K562 (cell line): Measurements from ENCODE around the gene PAFAH2. TPM values are rescaled to one million over a fixed set of nuclear protein-coding genes. Genes with fewer than 3 reads are reported as not detected.

Experiments used
- FOS ChIP-seq: IDR thresholded peaks from 3 replicates; pipeline ENCODE4 v1.6.1; 2011; ENCODE audit not compliant: insufficient read length; ENCODE audit errors: extremely low read depth
- KHSRP ChIP-seq: fragments of 450-650 bp; IDR thresholded peaks from 2 replicates; pipeline ENCODE4 v1.6.1; 2017
- KLF1 ChIP-seq: fragments of 450-650 bp; IDR thresholded peaks from 2 replicates; pipeline ENCODE4 v1.6.1; 2016; ENCODE audit warnings: missing genetic modification characterization, missing compliant biosample characterization
- OTX1 ChIP-seq: fragments of 450-650 bp; formaldehyde crosslinking; IDR thresholded peaks from 2 replicates; pipeline ENCODE4 v1.4.0; 2022; ENCODE audit warnings: mild to moderate bottlenecking
- PCBP1 ChIP-seq: fragments of 200-400 bp; formaldehyde crosslinking; IDR thresholded peaks from 2 replicates; pipeline ENCODE4 v1.6.1; 2018; ENCODE audit warnings: mild to moderate bottlenecking, low read depth, low read length; ENCODE audit not compliant: poor library complexity, severe bottlenecking
- POLR2AphosphoS2 ChIP-seq: IDR thresholded peaks from 2 replicates; pipeline ENCODE4 v1.6.1; 2012; ENCODE audit warnings: low read length, improper control_type of control experiment
- SMC3 ChIP-seq: conservative IDR thresholded peaks from 2 replicates; pipeline ENCODE4 v1.6.1; 2011; ENCODE audit warnings: low read depth, low read length, improper control_type of control experiment; ENCODE audit not compliant: insufficient read depth
- ZC3H8 ChIP-seq: fragments of 450-650 bp; IDR thresholded peaks from 2 replicates; pipeline ENCODE4 v1.6.1; 2017
- ZNF311 ChIP-seq: fragments of 250-450 bp; sonication (Bioruptor Pico); IDR thresholded peaks from 2 replicates; pipeline ENCODE4 v1.4.0; 2020; ENCODE audit warnings: mild to moderate bottlenecking, moderate library complexity
- ZNF431 ChIP-seq: sonication (generic); formaldehyde crosslinking; IDR thresholded peaks from 2 replicates; pipeline ENCODE4 v1.8.0; 2022; ENCODE audit warnings: mild to moderate bottlenecking, missing genetic modification reagents
- ZNF57 ChIP-seq: fragments of 450-650 bp; formaldehyde crosslinking; IDR thresholded peaks from 2 replicates; pipeline ENCODE4 v1.4.0; 2020; ENCODE audit warnings: mild to moderate bottlenecking, moderate library complexity
- ZNF668 ChIP-seq: fragments of 250-450 bp; sonication (Bioruptor Pico); IDR thresholded peaks from 2 replicates; pipeline ENCODE4 v1.8.0; 2022; ENCODE audit warnings: mild to moderate bottlenecking, inconsistent platforms
- polyA plus RNA-seq, 8 experiments: library from polyadenylated mRNA; depleted of rRNA in 4 of 8; stranded (reverse) in 5 of 8; unstranded in 3 of 8; fragments of >200 nt; fragmentation: Nextera tagmentation in 2 of 8; fragmentation: Illumina TruSeq in 1 of 8; extraction: Ambion mirVana in 2 of 8; extraction: Trizol in 1 of 8; gene quantifications; 2 replicates each; pipeline versions ENCODE4 v1.2.1 to v1.2.3, GENCODE V29; 2011 to 2014; ENCODE audit warnings: inconsistent platforms in 1 of 8, missing spikeins in 1 of 8
- total RNA-seq, 7 experiments: library from RNA; depleted of rRNA in 6 of 7; stranded (reverse); fragments of >200 nt in 6 of 7; fragmentation: Illumina TruSeq in 2 of 7; extraction: Trizol in 2 of 7; gene quantifications; 2 replicates each; pipeline versions ENCODE4 v1.2.1 to v1.2.3, GENCODE V29; 2011 to 2021; ENCODE audit warnings: low replicate concordance in 1 of 7
- TF ChIP-seq, protein P1 (sequence below): sonication (generic); formaldehyde crosslinking; IDR thresholded peaks from 2 replicates; pipeline ENCODE4 v1.8.1; 2023; ENCODE audit warnings: mild to moderate bottlenecking, missing genetic modification reagents
- TF ChIP-seq, protein P2 (sequence below): sonication (generic); formaldehyde crosslinking; IDR thresholded peaks from 2 replicates; pipeline ENCODE4 v1.8.1; 2023; ENCODE audit warnings: mild to moderate bottlenecking, missing genetic modification reagents
- TF ChIP-seq, protein P3 (sequence below): fragments of 250-450 bp; sonication (Bioruptor Pico); IDR thresholded peaks from 2 replicates; pipeline ENCODE4 v1.8.0; 2022; ENCODE audit warnings: inconsistent platforms, mild to moderate bottlenecking, moderate library complexity, borderline replicate concordance
- TF ChIP-seq, protein P4 (sequence below): fragments of 450-650 bp; formaldehyde crosslinking; conservative IDR thresholded peaks from 2 replicates; pipeline ENCODE4 v1.4.0; 2022; ENCODE audit warnings: mild to moderate bottlenecking, missing genetic modification characterization
- TF ChIP-seq, protein P5 (sequence below): sonication (generic); formaldehyde crosslinking; IDR thresholded peaks from 2 replicates; pipeline ENCODE4 v1.8.0; 2022; ENCODE audit warnings: mild to moderate bottlenecking, missing genetic modification reagents
- TF ChIP-seq, protein P6 (sequence below): fragments of 200-800 bp; sonication (Bioruptor generic); IDR thresholded peaks from 2 replicates; pipeline ENCODE4 v1.6.1; 2017; ENCODE audit warnings: missing genetic modification characterization, missing compliant biosample characterization
- TF ChIP-seq, protein P7 (sequence below): sonication (generic); formaldehyde crosslinking; IDR thresholded peaks from 2 replicates; pipeline ENCODE4 v1.8.0; 2022; ENCODE audit warnings: missing genetic modification reagents, mild to moderate bottlenecking, borderline replicate concordance

Gene PAFAH2
- total and polyA plus RNA-seq, 9 of the 15 experiments (the other 6 are each of a cell fraction or from before 2014, with no cell fraction given) = 4.2 to 10.9 (median 6.8) TPM

DNA sequence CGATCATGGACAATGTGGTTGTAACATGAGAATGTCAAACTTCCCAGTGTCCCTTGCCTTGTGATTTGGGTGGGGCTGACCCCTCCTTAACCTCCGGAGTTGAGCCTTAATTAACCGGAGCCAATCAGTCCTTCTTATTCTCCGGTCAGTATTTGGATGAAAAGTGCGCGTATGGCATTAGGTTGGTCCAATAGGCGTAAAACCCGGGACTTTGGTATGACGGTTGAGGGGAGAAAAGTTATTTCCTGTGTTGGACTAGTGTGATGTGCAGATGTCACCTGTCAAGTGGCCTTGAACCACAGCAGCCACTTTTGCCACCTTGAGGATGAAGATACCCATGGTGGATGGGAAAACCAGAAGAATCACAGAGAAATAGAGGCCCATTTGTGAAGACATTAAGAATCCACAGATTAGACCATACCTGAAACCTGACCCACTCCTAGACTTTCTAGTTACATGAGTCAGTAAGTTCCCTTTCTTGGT, 5.1 kb downstream of the PAFAH2 start (continued):
- TF ChIP-seq, protein P1, sequence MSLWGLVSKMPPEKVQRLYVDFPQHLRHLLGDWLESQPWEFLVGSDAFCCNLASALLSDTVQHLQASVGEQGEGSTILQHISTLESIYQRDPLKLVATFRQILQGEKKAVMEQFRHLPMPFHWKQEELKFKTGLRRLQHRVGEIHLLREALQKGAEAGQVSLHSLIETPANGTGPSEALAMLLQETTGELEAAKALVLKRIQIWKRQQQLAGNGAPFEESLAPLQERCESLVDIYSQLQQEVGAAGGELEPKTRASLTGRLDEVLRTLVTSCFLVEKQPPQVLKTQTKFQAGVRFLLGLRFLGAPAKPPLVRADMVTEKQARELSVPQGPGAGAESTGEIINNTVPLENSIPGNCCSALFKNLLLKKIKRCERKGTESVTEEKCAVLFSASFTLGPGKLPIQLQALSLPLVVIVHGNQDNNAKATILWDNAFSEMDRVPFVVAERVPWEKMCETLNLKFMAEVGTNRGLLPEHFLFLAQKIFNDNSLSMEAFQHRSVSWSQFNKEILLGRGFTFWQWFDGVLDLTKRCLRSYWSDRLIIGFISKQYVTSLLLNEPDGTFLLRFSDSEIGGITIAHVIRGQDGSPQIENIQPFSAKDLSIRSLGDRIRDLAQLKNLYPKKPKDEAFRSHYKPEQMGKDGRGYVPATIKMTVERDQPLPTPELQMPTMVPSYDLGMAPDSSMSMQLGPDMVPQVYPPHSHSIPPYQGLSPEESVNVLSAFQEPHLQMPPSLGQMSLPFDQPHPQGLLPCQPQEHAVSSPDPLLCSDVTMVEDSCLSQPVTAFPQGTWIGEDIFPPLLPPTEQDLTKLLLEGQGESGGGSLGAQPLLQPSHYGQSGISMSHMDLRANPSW (CRISPR knock-in tag) = 0 out of 2 replicates have a peak, but pooled peaks have one; percentile 50
- TF ChIP-seq, protein P2, sequence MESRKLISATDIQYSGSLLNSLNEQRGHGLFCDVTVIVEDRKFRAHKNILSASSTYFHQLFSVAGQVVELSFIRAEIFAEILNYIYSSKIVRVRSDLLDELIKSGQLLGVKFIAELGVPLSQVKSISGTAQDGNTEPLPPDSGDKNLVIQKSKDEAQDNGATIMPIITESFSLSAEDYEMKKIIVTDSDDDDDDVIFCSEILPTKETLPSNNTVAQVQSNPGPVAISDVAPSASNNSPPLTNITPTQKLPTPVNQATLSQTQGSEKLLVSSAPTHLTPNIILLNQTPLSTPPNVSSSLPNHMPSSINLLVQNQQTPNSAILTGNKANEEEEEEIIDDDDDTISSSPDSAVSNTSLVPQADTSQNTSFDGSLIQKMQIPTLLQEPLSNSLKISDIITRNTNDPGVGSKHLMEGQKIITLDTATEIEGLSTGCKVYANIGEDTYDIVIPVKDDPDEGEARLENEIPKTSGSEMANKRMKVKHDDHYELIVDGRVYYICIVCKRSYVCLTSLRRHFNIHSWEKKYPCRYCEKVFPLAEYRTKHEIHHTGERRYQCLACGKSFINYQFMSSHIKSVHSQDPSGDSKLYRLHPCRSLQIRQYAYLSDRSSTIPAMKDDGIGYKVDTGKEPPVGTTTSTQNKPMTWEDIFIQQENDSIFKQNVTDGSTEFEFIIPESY (CRISPR knock-in tag) = peak; percentile 78
- TF ChIP-seq, protein P3, sequence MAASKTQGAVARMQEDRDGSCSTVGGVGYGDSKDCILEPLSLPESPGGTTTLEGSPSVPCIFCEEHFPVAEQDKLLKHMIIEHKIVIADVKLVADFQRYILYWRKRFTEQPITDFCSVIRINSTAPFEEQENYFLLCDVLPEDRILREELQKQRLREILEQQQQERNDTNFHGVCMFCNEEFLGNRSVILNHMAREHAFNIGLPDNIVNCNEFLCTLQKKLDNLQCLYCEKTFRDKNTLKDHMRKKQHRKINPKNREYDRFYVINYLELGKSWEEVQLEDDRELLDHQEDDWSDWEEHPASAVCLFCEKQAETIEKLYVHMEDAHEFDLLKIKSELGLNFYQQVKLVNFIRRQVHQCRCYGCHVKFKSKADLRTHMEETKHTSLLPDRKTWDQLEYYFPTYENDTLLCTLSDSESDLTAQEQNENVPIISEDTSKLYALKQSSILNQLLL (CRISPR knock-in tag) = no peak
- TF ChIP-seq, protein P4, sequence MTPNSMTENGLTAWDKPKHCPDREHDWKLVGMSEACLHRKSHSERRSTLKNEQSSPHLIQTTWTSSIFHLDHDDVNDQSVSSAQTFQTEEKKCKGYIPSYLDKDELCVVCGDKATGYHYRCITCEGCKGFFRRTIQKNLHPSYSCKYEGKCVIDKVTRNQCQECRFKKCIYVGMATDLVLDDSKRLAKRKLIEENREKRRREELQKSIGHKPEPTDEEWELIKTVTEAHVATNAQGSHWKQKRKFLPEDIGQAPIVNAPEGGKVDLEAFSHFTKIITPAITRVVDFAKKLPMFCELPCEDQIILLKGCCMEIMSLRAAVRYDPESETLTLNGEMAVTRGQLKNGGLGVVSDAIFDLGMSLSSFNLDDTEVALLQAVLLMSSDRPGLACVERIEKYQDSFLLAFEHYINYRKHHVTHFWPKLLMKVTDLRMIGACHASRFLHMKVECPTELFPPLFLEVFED = no peak
- TF ChIP-seq OTX1 (no peak), ZNF668 (no peak), ZNF431 (CRISPR knock-in tag) (no peak), PCBP1 (no peak), SMC3 (no peak), KHSRP (no peak), FOS (no peak), ZNF57 (CRISPR knock-in tag) (no peak), KLF1 (no peak), ZNF311 (CRISPR knock-in tag) (no peak), ZC3H8 (no peak), POLR2AphosphoS2 (no peak)
- TF ChIP-seq, protein P5, sequence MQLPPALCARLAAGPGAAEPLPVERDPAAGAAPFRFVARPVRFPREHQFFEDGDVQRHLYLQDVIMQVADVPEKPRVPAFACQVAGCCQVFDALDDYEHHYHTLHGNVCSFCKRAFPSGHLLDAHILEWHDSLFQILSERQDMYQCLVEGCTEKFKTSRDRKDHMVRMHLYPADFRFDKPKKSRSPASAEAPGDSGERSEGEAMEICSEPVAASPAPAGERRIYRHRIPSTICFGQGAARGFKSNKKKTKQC (CRISPR knock-in tag) = no peak
- TF ChIP-seq, protein P6, sequence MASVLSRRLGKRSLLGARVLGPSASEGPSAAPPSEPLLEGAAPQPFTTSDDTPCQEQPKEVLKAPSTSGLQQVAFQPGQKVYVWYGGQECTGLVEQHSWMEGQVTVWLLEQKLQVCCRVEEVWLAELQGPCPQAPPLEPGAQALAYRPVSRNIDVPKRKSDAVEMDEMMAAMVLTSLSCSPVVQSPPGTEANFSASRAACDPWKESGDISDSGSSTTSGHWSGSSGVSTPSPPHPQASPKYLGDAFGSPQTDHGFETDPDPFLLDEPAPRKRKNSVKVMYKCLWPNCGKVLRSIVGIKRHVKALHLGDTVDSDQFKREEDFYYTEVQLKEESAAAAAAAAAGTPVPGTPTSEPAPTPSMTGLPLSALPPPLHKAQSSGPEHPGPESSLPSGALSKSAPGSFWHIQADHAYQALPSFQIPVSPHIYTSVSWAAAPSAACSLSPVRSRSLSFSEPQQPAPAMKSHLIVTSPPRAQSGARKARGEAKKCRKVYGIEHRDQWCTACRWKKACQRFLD (CRISPR knock-in tag) = 0 out of 2 replicates have a peak, but pooled peaks have one; percentile 30
- TF ChIP-seq, protein P7, sequence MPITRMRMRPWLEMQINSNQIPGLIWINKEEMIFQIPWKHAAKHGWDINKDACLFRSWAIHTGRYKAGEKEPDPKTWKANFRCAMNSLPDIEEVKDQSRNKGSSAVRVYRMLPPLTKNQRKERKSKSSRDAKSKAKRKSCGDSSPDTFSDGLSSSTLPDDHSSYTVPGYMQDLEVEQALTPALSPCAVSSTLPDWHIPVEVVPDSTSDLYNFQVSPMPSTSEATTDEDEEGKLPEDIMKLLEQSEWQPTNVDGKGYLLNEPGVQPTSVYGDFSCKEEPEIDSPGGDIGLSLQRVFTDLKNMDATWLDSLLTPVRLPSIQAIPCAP = no peak
